Activated CD4-positive, alpha-beta T cell treated with anti-CD3 and anti-CD28 coated beads, Interleukin-2, amount 50 U/mL, for 24 hours (primary cell): ENCODE results near the gene ARRB1.
"Not testable (repeated sequence)": the region's sequence is repeated elsewhere in the genome, so short reads cannot be mapped to it uniquely, and the experiment has no call there.

Source experiments
- DNase-seq, 2 donors: peaks; one replicate each; pipeline ENCODE4 v3.0.0-alpha.2; 2020; ENCODE audit warnings: low read depth in 1 of 2, low spot score in 1 of 2

ARRB1 gene

GRCh38 chr11:75324189-75324588, 27.3 kb downstream of the ARRB1 start:
- DNase-seq = no peak

- no peak for DNase-seq
These were observed 27.9 kb downstream of the ARRB1 start for GRCh38 chr11:75323609-75324008.

GRCh38 chr11:75320643-75321042, 30.8 kb downstream of the ARRB1 start:
- DNase-seq = no peak

GRCh38 chr11:75320046-75320618, 31.3 kb downstream of the ARRB1 start:
- no peak for DNase-seq

- no peak for DNase-seq
These were observed 32.2 kb downstream of the ARRB1 start for GRCh38 chr11:75319035-75319877.

GRCh38 chr11:75317446-75318122, 33.9 kb downstream of the ARRB1 start:
- no peak for DNase-seq

GRCh38 chr11:75315439-75315805, 36.0 kb downstream of the ARRB1 start:
- DNase-seq = no peak

- no peak for DNase-seq
These were observed 36.6 kb downstream of the ARRB1 start for GRCh38 chr11:75314771-75315438.

- no peak for DNase-seq
These were observed 37.8 kb downstream of the ARRB1 start for GRCh38 chr11:75313513-75314272.

- no peak for DNase-seq
These were observed 39.1 kb downstream of the ARRB1 start for GRCh38 chr11:75312346-75312745.

GRCh38 chr11:75311858-75312288, 39.6 kb downstream of the ARRB1 start:
- DNase-seq = no peak

GRCh38 chr11:75308986-75309385, 42.5 kb downstream of the ARRB1 start:
- no peak for DNase-seq

GRCh38 chr11:75308116-75308515, 43.3 kb downstream of the ARRB1 start:
- no peak for DNase-seq

- DNase-seq = no peak
These were observed 44.4 kb downstream of the ARRB1 start for GRCh38 chr11:75307058-75307457.

- no peak for DNase-seq
These were observed 44.9 kb downstream of the ARRB1 start for GRCh38 chr11:75306529-75306928.

GRCh38 chr11:75305993-75306392, 45.5 kb downstream of the ARRB1 start:
- no peak for DNase-seq

- DNase-seq = no peak
These were observed 46.0 kb downstream of the ARRB1 start for GRCh38 chr11:75305452-75305851.

GRCh38 chr11:75304941-75305340, 46.5 kb downstream of the ARRB1 start:
- not testable (repeated sequence) for DNase-seq

- DNase-seq = no peak
These were observed 47.8 kb downstream of the ARRB1 start for GRCh38 chr11:75303544-75304224.

- no peak for DNase-seq
These were observed 49.1 kb downstream of the ARRB1 start for GRCh38 chr11:75302371-75302770.
